Neural crest cell (in vitro differentiated cells): ENCODE measurements around the gene HMG20A. TPM values are rescaled to one million over a fixed set of nuclear protein-coding genes. Genes with fewer than 3 reads are reported as not detected.

Source experiments
- DNase-seq: peaks from one replicate; pipeline ENCODE4 v3.0.0; 2021; ENCODE audit warnings: low read depth, mixed read lengths, low spot score
- H3K27ac Mint-ChIP-seq: one replicate; pipeline ENCODE4 v1.8.0; 2021; ENCODE audit warnings: mild to moderate bottlenecking, mixed read lengths; ENCODE audit not compliant: unreplicated experiment
- H3K27me3 Mint-ChIP-seq: 2 replicates; pipeline ENCODE4 v1.8.0; 2021; ENCODE audit warnings: low read depth, mild to moderate bottlenecking, mixed read lengths
- H3K36me3 Mint-ChIP-seq: 2 replicates; pipeline ENCODE4 v1.8.0; 2021; ENCODE audit warnings: low read depth, mild to moderate bottlenecking, mixed read lengths
- H3K4me1 Mint-ChIP-seq: 2 replicates; pipeline ENCODE4 v1.8.0; 2021; ENCODE audit warnings: mixed read lengths
- H3K4me3 Mint-ChIP-seq: one replicate; pipeline ENCODE4 v1.8.0; 2021; ENCODE audit warnings: mild to moderate bottlenecking, mixed read lengths
- H3K9me3 Mint-ChIP-seq: 2 replicates; pipeline ENCODE4 v1.8.0; 2021; ENCODE audit warnings: mixed read lengths
- total RNA-seq: library from RNA; stranded (reverse); gene quantifications from 2 replicates; pipeline ENCODE4 v1.2.1, GENCODE V29; 2021
- TF ChIP-seq, protein P1 (sequence below): fragments of 200-600 bp; sonication (generic); conservative IDR thresholded peaks from 2 replicates; pipeline ENCODE4 v1.5.0; 2021; ENCODE audit warnings: antibody characterized with exemption, mild to moderate bottlenecking

The HMG20A gene
- total RNA-seq, 1 donor from 2014 or later, result 67.2 TPM

DNA sequence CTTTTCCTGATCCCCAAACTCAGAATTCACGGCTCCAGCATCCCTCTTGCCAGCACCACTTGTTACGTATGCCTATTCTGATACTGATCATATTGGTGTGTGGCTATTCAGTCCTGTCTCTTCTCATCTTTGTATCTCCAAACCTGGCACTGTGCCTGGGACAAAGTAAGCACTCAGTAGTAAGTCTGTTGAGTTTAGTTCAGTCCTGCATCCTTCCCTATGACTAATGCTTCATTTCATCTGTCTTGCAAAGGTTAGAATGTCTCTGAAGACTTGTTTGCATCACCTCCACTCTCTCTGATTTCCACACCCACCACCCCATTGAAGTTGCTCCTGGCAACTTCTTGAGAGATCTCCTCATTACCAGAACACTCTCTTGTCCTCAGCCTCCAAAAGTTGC, 80.3 kb downstream of the HMG20A start:
- H3K36me3 Mint-ChIP-seq, result no peaks in the 10 kb centered on the region
- no peaks in the 10 kb centered on the region for H3K27me3 Mint-ChIP-seq
- TF ChIP-seq, protein P1, sequence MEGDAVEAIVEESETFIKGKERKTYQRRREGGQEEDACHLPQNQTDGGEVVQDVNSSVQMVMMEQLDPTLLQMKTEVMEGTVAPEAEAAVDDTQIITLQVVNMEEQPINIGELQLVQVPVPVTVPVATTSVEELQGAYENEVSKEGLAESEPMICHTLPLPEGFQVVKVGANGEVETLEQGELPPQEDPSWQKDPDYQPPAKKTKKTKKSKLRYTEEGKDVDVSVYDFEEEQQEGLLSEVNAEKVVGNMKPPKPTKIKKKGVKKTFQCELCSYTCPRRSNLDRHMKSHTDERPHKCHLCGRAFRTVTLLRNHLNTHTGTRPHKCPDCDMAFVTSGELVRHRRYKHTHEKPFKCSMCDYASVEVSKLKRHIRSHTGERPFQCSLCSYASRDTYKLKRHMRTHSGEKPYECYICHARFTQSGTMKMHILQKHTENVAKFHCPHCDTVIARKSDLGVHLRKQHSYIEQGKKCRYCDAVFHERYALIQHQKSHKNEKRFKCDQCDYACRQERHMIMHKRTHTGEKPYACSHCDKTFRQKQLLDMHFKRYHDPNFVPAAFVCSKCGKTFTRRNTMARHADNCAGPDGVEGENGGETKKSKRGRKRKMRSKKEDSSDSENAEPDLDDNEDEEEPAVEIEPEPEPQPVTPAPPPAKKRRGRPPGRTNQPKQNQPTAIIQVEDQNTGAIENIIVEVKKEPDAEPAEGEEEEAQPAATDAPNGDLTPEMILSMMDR, result no peak
- DNase-seq, result no peak
- no peak overlapping the region for H3K4me3 Mint-ChIP-seq
- no peak overlapping the region for H3K27ac Mint-ChIP-seq
- peaks cover 62% of the 10 kb centered on the region for H3K4me1 Mint-ChIP-seq
- H3K9me3 Mint-ChIP-seq, result no peaks in the 10 kb centered on the region

DNA sequence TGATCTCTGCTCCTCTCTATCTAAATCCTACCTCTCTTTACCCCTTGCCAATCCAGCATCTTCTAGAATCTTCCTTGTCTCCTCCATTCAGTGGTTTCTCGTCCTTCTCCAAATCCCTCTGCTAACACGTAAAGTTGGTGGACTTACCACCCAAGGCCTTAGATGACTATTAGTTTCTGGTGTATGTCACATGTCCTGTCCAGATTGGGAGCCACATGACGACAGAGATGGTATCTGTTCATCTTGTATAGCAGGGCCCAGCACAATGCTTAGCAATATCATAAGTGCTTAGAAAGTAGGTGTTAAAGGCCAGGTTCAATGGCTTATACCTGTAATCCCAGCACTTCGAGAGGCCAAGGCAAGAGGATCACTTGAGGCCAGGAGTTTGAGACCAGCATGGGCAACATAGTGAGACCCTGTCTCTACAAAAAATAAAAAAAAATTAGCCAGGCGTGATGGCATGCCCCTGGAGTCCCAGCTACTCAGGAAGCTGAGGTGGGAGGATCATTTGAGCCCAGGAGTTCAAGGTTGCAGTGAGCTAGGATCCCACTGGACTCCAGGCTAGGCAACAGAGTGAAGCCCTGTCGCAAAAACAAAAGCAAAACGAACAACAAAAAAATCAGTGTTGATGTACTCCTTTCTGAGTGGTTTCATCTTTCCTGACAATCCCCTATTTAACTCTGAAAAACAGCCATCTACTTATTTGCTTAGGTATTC, 81.8 kb downstream of the HMG20A start:
- Mint-ChIP-seq H3K9me3 (no peaks in the 10 kb centered on the region), H3K27me3 (no peaks in the 10 kb centered on the region), H3K4me3 (no peak overlapping the region), H3K4me1 (peaks cover 62% of the 10 kb centered on the region), H3K27ac (no peak overlapping the region), H3K36me3 (no peaks in the 10 kb centered on the region)
- DNase-seq, result no peak
- TF ChIP-seq, protein P1, result no peak

DNA sequence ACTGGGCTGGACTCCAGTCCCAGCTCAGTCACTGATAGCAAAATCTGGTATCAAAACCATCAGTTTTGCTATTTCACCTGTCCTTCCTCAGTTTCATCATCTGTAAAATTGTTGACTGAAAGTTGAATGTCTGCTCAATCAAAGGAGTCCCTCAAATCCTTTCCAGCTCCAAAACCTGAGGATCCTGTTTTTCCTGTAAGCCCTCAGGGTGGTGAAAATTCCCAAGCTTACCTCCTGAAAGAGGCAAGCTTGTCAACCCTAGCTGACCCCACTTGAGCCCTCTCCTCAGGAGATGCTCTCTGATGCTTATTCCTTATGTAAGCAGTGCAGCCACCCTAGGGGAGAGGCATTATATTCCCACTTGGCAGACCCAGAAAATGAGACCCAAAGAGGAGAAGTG, 82.6 kb downstream of the HMG20A start:
- H3K9me3 Mint-ChIP-seq, result no peaks in the 10 kb centered on the region
- no peak overlapping the region for H3K27ac Mint-ChIP-seq
- H3K4me1 Mint-ChIP-seq, result peaks cover 62% of the 10 kb centered on the region
- TF ChIP-seq, protein P1, result no peak
- H3K4me3 Mint-ChIP-seq, result no peak overlapping the region
- no peaks in the 10 kb centered on the region for H3K27me3 Mint-ChIP-seq
- no peak for DNase-seq
- no peaks in the 10 kb centered on the region for H3K36me3 Mint-ChIP-seq

DNA sequence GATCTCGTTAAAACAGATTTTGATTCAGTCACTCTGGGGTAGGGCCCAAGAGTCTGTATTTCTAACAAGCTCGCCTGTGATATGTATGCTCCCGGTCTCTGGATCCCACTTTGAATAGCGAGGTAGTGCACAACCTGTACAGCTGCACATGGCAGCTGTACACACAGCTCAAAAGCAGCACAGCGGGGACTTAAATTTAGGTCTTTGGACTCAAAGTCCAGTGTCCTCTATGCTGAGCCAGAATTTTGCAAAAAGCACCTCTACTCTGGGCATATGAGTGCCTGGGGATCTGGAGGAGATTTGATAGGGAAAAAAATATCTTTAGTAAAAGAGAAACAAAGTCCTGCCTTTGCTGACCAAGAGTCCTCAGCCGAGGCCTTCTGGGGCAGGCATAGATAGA, 83.1 kb downstream of the HMG20A start:
- TF ChIP-seq, protein P1, result no peak
- DNase-seq, result no peak
- H3K4me3 Mint-ChIP-seq, result no peak overlapping the region
- H3K4me1 Mint-ChIP-seq, result peaks cover 62% of the 10 kb centered on the region
- H3K27ac Mint-ChIP-seq, result peak overlapping the region; percentile 36
- H3K36me3 Mint-ChIP-seq, result no peaks in the 10 kb centered on the region
- no peaks in the 10 kb centered on the region for H3K9me3 Mint-ChIP-seq
- H3K27me3 Mint-ChIP-seq, result no peaks in the 10 kb centered on the region

DNA sequence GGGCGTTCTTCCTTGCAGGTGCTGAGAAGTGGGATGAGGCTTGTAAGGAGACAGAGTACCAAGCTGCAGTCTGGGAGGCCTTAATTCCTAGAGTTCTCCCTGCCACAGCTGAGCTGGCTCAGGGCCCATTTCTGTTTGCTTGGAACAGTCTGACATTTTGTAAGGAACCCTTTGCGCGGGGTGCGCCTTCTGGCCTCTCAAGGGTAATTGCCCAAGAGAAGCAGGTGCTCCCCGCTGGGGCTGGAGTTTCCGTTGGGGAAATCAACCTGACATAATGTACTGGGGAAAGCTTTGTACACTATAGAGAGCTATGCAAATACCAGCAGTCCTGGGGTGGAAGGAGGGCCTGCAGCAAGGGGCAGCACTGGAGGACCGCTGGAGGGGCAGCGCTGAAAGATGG, 83.6 kb downstream of the HMG20A start:
- Mint-ChIP-seq H3K4me1 (peaks cover 62% of the 10 kb centered on the region), H3K9me3 (no peaks in the 10 kb centered on the region), H3K4me3 (no peak overlapping the region), H3K27ac (peak overlapping the region; percentile 53), H3K36me3 (no peaks in the 10 kb centered on the region), H3K27me3 (no peaks in the 10 kb centered on the region)
- DNase-seq, result no peak
- TF ChIP-seq, protein P1, result no peak
